SKM-1 treated with dmso at 0.1 percent for 144 hours (cell line): ENCODE data around the gene USP3.

Experiments used
- DNase-seq: peaks from one replicate; lab custom pipeline; 2025; ENCODE audit not compliant: unreplicated experiment; lab: John Stamatoyannopoulos, UW

Gene USP3

GRCh38 chr15:63538876-63539275 is 34.5 kb downstream of the USP3 start:
- no peak for DNase-seq

GRCh38 chr15:63539521-63539920 is 35.1 kb downstream of the USP3 start:
- DNase-seq: no peak

- no peak for DNase-seq
Measured at GRCh38 chr15:63539998-63540397, 35.6 kb downstream of the USP3 start.

GRCh38 chr15:63540449-63540848 is 36.1 kb downstream of the USP3 start:
- DNase-seq: no peak

GRCh38 chr15:63544258-63545026 is 40.0 kb downstream of the USP3 start:
- peak; percentile 89 for DNase-seq

GRCh38 chr15:63545520-63545919 is 41.1 kb downstream of the USP3 start:
- no peak for DNase-seq

- DNase-seq: no peak
Measured at GRCh38 chr15:63551400-63551799, 47.0 kb downstream of the USP3 start.

- no peak for DNase-seq
Measured at GRCh38 chr15:63553388-63553791, 49.0 kb downstream of the USP3 start.

- DNase-seq: no peak
Measured at GRCh38 chr15:63554337-63554927, 50.0 kb downstream of the USP3 start.

- DNase-seq: no peak
Measured at GRCh38 chr15:63555507-63555906, 51.1 kb downstream of the USP3 start.

- no peak for DNase-seq
Measured at GRCh38 chr15:63556246-63556645, 51.9 kb downstream of the USP3 start.

- no peak for DNase-seq
Measured at GRCh38 chr15:63556736-63557135, 52.3 kb downstream of the USP3 start.

- DNase-seq: no peak
Measured at GRCh38 chr15:63559753-63560152, 55.4 kb downstream of the USP3 start.

GRCh38 chr15:63560741-63561448 is 56.5 kb downstream of the USP3 start:
- no peak for DNase-seq

GRCh38 chr15:63564093-63564492 is 59.7 kb downstream of the USP3 start:
- no peak for DNase-seq

GRCh38 chr15:63565536-63566186 is 61.3 kb downstream of the USP3 start:
- DNase-seq: no peak

- no peak for DNase-seq
Measured at GRCh38 chr15:63572749-63573464, 68.5 kb downstream of the USP3 start.

- no peak for DNase-seq
Measured at GRCh38 chr15:63573533-63573932, 69.1 kb downstream of the USP3 start.

GRCh38 chr15:63575312-63575711 is 70.9 kb downstream of the USP3 start:
- DNase-seq: no peak

GRCh38 chr15:63576441-63576840 is 72.0 kb downstream of the USP3 start:
- DNase-seq: no peak

GRCh38 chr15:63582179-63582578 is 77.8 kb downstream of the USP3 start:
- DNase-seq: no peak
